ENCODE data around the gene DLG2.

DNA sequence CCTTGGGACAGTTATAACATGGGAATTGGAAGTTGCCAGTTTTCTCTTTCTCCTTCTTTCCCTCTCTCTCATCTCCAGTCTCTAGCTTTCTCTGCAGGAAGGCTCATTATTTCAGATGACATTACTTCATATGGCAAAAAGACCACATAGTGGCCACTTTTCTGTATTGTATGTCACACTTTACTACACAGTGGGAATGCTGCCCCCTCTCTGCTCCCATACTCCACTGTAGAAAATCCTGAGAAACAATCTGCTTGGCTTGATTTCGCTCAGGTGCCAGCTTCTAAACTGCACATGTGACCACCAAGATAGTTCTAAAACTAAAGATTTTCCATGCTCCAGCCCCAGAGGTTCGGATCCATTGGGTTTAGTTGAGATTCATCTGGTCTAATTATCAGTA lies 1480.3 kb downstream of the DLG2 start:
- TF ChIP-seq, protein P1, sequence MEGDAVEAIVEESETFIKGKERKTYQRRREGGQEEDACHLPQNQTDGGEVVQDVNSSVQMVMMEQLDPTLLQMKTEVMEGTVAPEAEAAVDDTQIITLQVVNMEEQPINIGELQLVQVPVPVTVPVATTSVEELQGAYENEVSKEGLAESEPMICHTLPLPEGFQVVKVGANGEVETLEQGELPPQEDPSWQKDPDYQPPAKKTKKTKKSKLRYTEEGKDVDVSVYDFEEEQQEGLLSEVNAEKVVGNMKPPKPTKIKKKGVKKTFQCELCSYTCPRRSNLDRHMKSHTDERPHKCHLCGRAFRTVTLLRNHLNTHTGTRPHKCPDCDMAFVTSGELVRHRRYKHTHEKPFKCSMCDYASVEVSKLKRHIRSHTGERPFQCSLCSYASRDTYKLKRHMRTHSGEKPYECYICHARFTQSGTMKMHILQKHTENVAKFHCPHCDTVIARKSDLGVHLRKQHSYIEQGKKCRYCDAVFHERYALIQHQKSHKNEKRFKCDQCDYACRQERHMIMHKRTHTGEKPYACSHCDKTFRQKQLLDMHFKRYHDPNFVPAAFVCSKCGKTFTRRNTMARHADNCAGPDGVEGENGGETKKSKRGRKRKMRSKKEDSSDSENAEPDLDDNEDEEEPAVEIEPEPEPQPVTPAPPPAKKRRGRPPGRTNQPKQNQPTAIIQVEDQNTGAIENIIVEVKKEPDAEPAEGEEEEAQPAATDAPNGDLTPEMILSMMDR (IDR thresholded peaks at IDR 0.05): no peak
- TF ChIP-seq POLR2A (IDR thresholded peaks at IDR 0.05): no peak

All from tibial nerve (tissue), 3 donors.